ENCODE measurements around the gene CA6. TPM values are rescaled to one million over a fixed set of nuclear protein-coding genes. Genes with fewer than 3 reads are reported as not detected.

The CA6 gene
- polyA plus RNA-seq, 1 donor (not counting 4 experiments of a cell fraction or from before 2014, with no cell fraction given) = not detected

DNA sequence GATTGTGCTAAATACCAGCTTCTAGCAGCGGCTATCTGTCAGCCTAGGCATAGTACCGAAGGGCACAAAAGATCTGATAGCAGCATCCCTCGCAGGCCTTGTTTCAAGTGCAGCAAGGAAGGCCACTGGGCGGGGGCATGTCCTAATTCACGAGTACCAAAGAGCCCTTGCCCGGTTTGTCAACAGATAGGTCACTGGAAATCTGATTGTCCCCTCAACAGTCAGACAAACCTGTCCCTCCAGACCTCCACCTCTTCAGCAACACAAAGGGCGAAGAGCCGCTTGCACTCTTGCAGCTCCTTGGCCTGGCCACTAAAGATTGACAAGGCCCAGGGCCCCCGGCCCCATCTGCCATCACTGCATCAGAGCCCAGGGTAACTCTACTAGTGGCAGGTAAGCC, 22.7 kb upstream of the CA6 start:
- Histone ChIP-seq H3K79me2 (ENCODE audit: control insufficient read depth, insufficient read depth, low read length) (no peaks in the 10 kb centered on the region), H3K9ac (ENCODE audit: control insufficient read depth, extremely low read depth, insufficient read depth, low read length) (no peak overlapping the region), H3K9me3 (ENCODE audit: control insufficient read depth, low read depth, low read length) (no peaks in the 10 kb centered on the region), H3K4me3 (ENCODE audit: control insufficient read depth in 2 of 3, extremely low read depth in 1 of 3, insufficient read depth in 2 of 3, low read depth in 1 of 3, low read length in 3 of 3) (no peak overlapping the region), H3K9me1 (ENCODE audit: control insufficient read depth, extremely low read depth, insufficient read depth, low read length) (no peaks in the 10 kb centered on the region), H3K4me2 (ENCODE audit: control insufficient read depth, extremely low read depth, insufficient read depth, low read depth, low read length) (no peak overlapping the region), H3K27me3 (ENCODE audit: control insufficient read depth, extremely low read depth, insufficient read depth, low read length) (no peaks in the 10 kb centered on the region), H3K36me3 (ENCODE audit: control insufficient read depth in 2 of 2, extremely low read depth in 1 of 2, insufficient read depth in 2 of 2, low read length in 2 of 2) (no peaks in the 10 kb centered on the region), H4K20me1 (ENCODE audit: control insufficient read depth, extremely low read depth, insufficient read depth, low read length) (no peaks in the 10 kb centered on the region), H3K27ac (ENCODE audit: control insufficient read depth, insufficient read depth, low read length) (no peak overlapping the region), H2AFZ (ENCODE audit: control insufficient read depth, low read length) (no peak overlapping the region), H3K4me1 (ENCODE audit: control insufficient read depth, extremely low read depth, insufficient read depth, low read length) (no peaks in the 10 kb centered on the region)
- dilution Hi-C loops (cut with MboI; ENCODE audit: extremely low pct_ligation_motif_present, low sequenced_read_pairs) = no loop called here
- no peak for DNase-seq (ENCODE audit: low read depth, low spot score)
- no peak for TF ChIP-seq CTCF (optimal IDR thresholded peaks at IDR 0.05 in 1 of 3, IDR thresholded peaks at IDR 0.05 in 1 of 3, conservative IDR thresholded peaks at IDR 0.05 in 1 of 3; ENCODE audit: extremely low read depth in 1 of 3, insufficient read depth in 2 of 3, low read length in 3 of 3)
- no peak for TF ChIP-seq EZH2 (IDR thresholded peaks at IDR 0.05; ENCODE audit: low read length)
- no peak for FAIRE-seq

DNA sequence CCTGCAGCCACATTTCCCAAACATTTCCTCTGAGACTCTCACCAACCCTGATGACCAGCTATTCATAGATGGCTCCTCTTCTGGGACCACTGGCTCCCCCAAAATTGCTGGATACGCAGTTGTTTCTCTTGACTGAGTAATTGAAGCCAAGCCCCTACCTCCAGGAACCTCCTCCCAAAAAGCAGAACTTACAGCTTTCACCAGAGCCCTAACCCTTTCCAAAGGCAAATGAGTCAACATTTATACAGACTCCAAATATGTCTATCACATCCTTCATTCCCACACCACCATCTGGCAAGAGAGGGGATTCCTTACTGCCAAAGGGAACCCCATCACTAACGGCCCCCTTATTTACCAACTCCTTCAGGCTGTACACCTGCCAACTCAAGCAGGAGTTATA, 20.3 kb upstream of the CA6 start:
- Histone ChIP-seq H3K9ac (ENCODE audit: control insufficient read depth, extremely low read depth, insufficient read depth, low read length) (no peak overlapping the region), H3K36me3 (ENCODE audit: control insufficient read depth in 2 of 2, extremely low read depth in 1 of 2, insufficient read depth in 2 of 2, low read length in 2 of 2) (no peaks in the 10 kb centered on the region), H2AFZ (ENCODE audit: control insufficient read depth, low read length) (no peak overlapping the region), H3K4me2 (ENCODE audit: control insufficient read depth, extremely low read depth, insufficient read depth, low read depth, low read length) (no peak overlapping the region), H3K27me3 (ENCODE audit: control insufficient read depth, extremely low read depth, insufficient read depth, low read length) (no peaks in the 10 kb centered on the region), H3K4me1 (ENCODE audit: control insufficient read depth, extremely low read depth, insufficient read depth, low read length) (no peaks in the 10 kb centered on the region), H4K20me1 (ENCODE audit: control insufficient read depth, extremely low read depth, insufficient read depth, low read length) (no peaks in the 10 kb centered on the region), H3K4me3 (ENCODE audit: control insufficient read depth in 2 of 3, extremely low read depth in 1 of 3, insufficient read depth in 2 of 3, low read depth in 1 of 3, low read length in 3 of 3) (no peak overlapping the region), H3K9me3 (ENCODE audit: control insufficient read depth, low read depth, low read length) (no peaks in the 10 kb centered on the region), H3K79me2 (ENCODE audit: control insufficient read depth, insufficient read depth, low read length) (no peaks in the 10 kb centered on the region), H3K9me1 (ENCODE audit: control insufficient read depth, extremely low read depth, insufficient read depth, low read length) (no peaks in the 10 kb centered on the region), H3K27ac (ENCODE audit: control insufficient read depth, insufficient read depth, low read length) (no peak overlapping the region)
- FAIRE-seq (no peak), DNase-seq (ENCODE audit: low read depth, low spot score) (no peak)
- dilution Hi-C loops (cut with MboI; ENCODE audit: extremely low pct_ligation_motif_present, low sequenced_read_pairs) = no loop called here
- TF ChIP-seq CTCF (optimal IDR thresholded peaks at IDR 0.05 in 1 of 3, IDR thresholded peaks at IDR 0.05 in 1 of 3, conservative IDR thresholded peaks at IDR 0.05 in 1 of 3; ENCODE audit: extremely low read depth in 1 of 3, insufficient read depth in 2 of 3, low read length in 3 of 3) (no peak), EZH2 (IDR thresholded peaks at IDR 0.05; ENCODE audit: low read length) (no peak)

All from keratinocyte (primary cell).